Keratinocyte (primary cell): Measurements from ENCODE around the gene DUSP5.

Source experiments
- EZH2 ChIP-seq: IDR thresholded peaks from one replicate; pipeline ENCODE4 v1.6.1; 2012; ENCODE audit warnings: inconsistent platforms, mild to moderate bottlenecking, low read length, moderate library complexity
- TF ChIP-seq, protein P1 (sequence below), 3 experiments: IDR thresholded peaks in 1 of 3; conservative IDR thresholded peaks in 1 of 3; optimal IDR thresholded peaks in 1 of 3; 2 replicates in 2 of 3; 3 replicates in 1 of 3; pipeline versions ENCODE3 to v1.5.1; 2011; ENCODE audit warnings: low read length in 3 of 3, mild to moderate bottlenecking in 3 of 3, moderate library complexity in 2 of 3, control low read depth in 1 of 3, inconsistent platforms in 1 of 3; ENCODE audit not compliant: insufficient read depth in 2 of 3; ENCODE audit errors: extremely low read depth in 1 of 3

DNA sequence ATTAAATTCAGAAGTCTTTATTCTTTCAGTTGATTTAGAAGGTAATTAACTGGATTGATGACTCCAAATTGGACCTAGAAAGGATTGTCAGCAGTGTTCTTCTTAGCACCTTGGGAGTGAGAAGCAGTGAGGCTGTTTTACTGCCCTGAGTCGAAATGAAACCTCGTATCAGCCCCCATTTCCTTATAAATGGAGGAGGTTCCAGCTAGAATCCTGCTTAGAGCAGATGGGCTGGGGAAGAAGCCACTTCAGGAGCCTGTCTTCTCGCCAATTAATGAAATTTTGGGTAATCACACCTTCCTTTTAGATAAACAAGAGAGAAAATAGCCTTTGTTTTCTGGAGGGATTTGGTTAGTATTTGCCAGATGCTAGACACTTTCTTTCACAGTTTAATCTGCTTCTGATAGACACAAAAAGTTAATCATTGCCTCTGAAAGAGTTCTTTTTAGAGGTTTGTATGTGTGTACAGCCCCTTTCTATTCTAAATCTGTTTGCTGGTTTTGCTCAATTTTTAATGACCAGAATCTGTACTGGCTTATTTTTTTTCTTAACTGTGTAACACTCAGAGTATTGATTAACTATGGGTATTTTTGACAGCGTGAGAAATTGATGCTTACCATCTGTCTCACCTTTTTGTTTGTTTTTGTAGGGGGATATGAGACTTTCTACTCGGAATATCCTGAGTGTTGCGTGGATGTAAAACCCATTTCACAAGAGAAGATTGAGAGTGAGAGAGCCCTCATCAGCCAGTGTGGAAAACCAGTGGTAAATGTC, 4.6 kb downstream of the DUSP5 start:
- no peak for TF ChIP-seq EZH2
- TF ChIP-seq, protein P1, sequence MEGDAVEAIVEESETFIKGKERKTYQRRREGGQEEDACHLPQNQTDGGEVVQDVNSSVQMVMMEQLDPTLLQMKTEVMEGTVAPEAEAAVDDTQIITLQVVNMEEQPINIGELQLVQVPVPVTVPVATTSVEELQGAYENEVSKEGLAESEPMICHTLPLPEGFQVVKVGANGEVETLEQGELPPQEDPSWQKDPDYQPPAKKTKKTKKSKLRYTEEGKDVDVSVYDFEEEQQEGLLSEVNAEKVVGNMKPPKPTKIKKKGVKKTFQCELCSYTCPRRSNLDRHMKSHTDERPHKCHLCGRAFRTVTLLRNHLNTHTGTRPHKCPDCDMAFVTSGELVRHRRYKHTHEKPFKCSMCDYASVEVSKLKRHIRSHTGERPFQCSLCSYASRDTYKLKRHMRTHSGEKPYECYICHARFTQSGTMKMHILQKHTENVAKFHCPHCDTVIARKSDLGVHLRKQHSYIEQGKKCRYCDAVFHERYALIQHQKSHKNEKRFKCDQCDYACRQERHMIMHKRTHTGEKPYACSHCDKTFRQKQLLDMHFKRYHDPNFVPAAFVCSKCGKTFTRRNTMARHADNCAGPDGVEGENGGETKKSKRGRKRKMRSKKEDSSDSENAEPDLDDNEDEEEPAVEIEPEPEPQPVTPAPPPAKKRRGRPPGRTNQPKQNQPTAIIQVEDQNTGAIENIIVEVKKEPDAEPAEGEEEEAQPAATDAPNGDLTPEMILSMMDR (optimal IDR thresholded peaks at IDR 0.05 in 1 of 3, IDR thresholded peaks at IDR 0.05 in 1 of 3, conservative IDR thresholded peaks at IDR 0.05 in 1 of 3; ENCODE audit: extremely low read depth in 1 of 3, insufficient read depth in 2 of 3, low read length in 3 of 3): no peak
